ENCODE measurements around the gene COL4A1. TPM values are rescaled to one million over a fixed set of nuclear protein-coding genes. Genes with fewer than 3 reads are reported as not detected.

COL4A1 gene
- polyA plus RNA-seq, 1 of the 3 experiments (the other 2 are of a cell fraction), result 30.3 TPM

GRCh38 chr13:110213461-110214074 is 93.4 kb downstream of the COL4A1 start:
- H3K9me3 ChIP-seq, result no peaks in the 10 kb centered on the region
- no peaks in the 10 kb centered on the region for H3K27me3 ChIP-seq (ENCODE audit: insufficient read depth)
- no peak overlapping the region for H3K4me3 ChIP-seq (ENCODE audit: low read depth in 2 of 2, low read length in 1 of 2)
- H3F3A ChIP-seq (replicated peaks; ENCODE audit: insufficient read depth), result peaks cover 9% of the 10 kb centered on the region
- DNase-seq, result no peak
- H3K9ac ChIP-seq, result no peak overlapping the region
- TF ChIP-seq ZBTB33 (IDR thresholded peaks at IDR 0.05; ENCODE audit: borderline replicate concordance, low read depth) (no peak), RCOR1 (IDR thresholded peaks at IDR 0.05; ENCODE audit: low read length) (no peak), EZH2phosphoT487 (IDR thresholded peaks at IDR 0.05; ENCODE audit: borderline replicate concordance, low read depth) (no peak), GABPA (IDR thresholded peaks at IDR 0.05; ENCODE audit: low read depth) (no peak), MXI1 (IDR thresholded peaks at IDR 0.05; ENCODE audit: low read depth, low read length) (no peak), REST (IDR thresholded peaks at IDR 0.05; ENCODE audit: low read depth, low read length) (no peak), RFX5 (IDR thresholded peaks at IDR 0.05; ENCODE audit: low read length) (no peak), CTCF (IDR thresholded peaks at IDR 0.05) (no peak), MAX (IDR thresholded peaks at IDR 0.05; ENCODE audit: low read depth) (no peak), NRF1 (IDR thresholded peaks at IDR 0.05; ENCODE audit: low read depth, low read length) (no peak), SMC3 (IDR thresholded peaks at IDR 0.05; ENCODE audit: low read depth, low read length) (no peak), FOSL2 (IDR thresholded peaks at IDR 0.05; ENCODE audit: borderline replicate concordance, low read depth) (no peak), TEAD4 (IDR thresholded peaks at IDR 0.05; ENCODE audit: borderline replicate concordance, insufficient read depth) (no peak), NFIC (IDR thresholded peaks at IDR 0.05; ENCODE audit: borderline replicate concordance) (no peak), IRF3 (IDR thresholded peaks at IDR 0.05; ENCODE audit: low read depth, low read length) (no peak), TAF1 (IDR thresholded peaks at IDR 0.05; ENCODE audit: borderline replicate concordance, low read depth, low read length) (no peak)
- peaks cover 49% of the 10 kb centered on the region; the same call in 1 of the 2 replicates for H3K79me2 ChIP-seq (ENCODE audit: insufficient read depth)
- no peak overlapping the region for H2AFZ ChIP-seq (ENCODE audit: low read depth)
- H4K20me1 ChIP-seq (ENCODE audit: insufficient read depth), result peaks cover 36% of the 10 kb centered on the region; the same call in 1 of the 2 replicates
- H3K4me1 ChIP-seq (ENCODE audit: control insufficient read depth in 1 of 2, insufficient read depth in 2 of 2, low read depth in 1 of 2, low read length in 1 of 2), result peaks cover 9 to 13% of the 10 kb centered on the region in 2 experiments; a peak in 2 of 4 replicates
- peaks cover 4 to 49% of the 10 kb centered on the region in 2 experiments for H3K36me3 ChIP-seq (replicated peaks in 1 of 2; ENCODE audit: control insufficient read depth in 1 of 2, insufficient read depth in 2 of 2, low read length in 1 of 2)
- H3K4me2 ChIP-seq, result no peak overlapping the region
- ChIA-PET POLR2A (no interaction called here), CTCF (no interaction called here)
- H3K9me2 ChIP-seq, result no peaks in the 10 kb centered on the region
- no peak overlapping the region for H3K27ac ChIP-seq (ENCODE audit: low read depth in 2 of 2, low read length in 1 of 2)
- 97% methylated on average over 13 of the region's 13 CpGs for WGBS (ENCODE audit: low lambda C conversion rate)
